Measurements from ENCODE around the gene ZNF621.

- TF ChIP-seq CTCF (IDR thresholded peaks at IDR 0.05) (no peak), POLR2A (IDR thresholded peaks at IDR 0.05) (no peak)
These were observed 47.8 kb downstream of the ZNF621 start for GRCh38 chr3:40572588-40572987.
